ENCODE measurements around the gene AGPAT4.

DNA sequence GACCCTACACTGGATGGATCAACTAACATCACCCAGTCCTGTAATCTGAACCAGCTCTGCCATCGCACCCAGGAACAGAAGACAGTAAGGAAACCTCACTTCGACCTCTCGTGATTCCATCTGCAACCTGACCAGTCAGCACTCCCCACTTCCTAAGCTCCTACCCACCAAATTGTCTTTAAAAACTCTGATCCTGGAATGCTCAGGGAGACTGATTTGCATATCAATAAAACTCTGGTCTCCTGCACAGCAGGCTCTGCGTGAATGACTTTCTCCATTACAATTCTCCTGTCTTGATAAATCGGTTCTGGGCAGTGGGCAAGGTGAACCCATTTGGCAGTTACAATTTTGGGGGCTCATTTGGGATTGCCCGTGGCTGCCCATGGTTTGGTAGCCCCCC is 18.3 kb upstream of the AGPAT4 start:
- TF ChIP-seq EZH2 (IDR thresholded peaks at IDR 0.05), result no peak
- no peak for TF ChIP-seq POLR2AphosphoS5 (IDR thresholded peaks at IDR 0.05; ENCODE audit: borderline replicate concordance, low read depth, low read length)
- TF ChIP-seq FOXP2 (optimal IDR thresholded peaks at IDR 0.05; ENCODE audit: control extremely low read depth, extremely low read length, insufficient read depth), result no peak

All from SK-N-MC (cell line).